Measurements from ENCODE around the gene GALNT10.
"Not testable (repeated sequence)": the region's sequence is repeated elsewhere in the genome, so short reads cannot be mapped to it uniquely, and the experiment has no call there.

The GALNT10 gene

GRCh38 chr5:154190595-154191304, at the start of gene GALNT10:
Gene GALNT10, plus strand, starts transcription at chr5:154190733. Its CDS starts 134 bp downstream, at chr5:154190867.
- DNase-seq: peak; percentile 75

- no peak for DNase-seq
Observed at GRCh38 chr5:154141745-154142221, 48.8 kb upstream of the GALNT10 start.

GRCh38 chr5:154143211-154143641, 47.3 kb upstream of the GALNT10 start:
- no peak for DNase-seq

- no peak for DNase-seq
Observed at GRCh38 chr5:154145268-154145667, 45.3 kb upstream of the GALNT10 start.

- DNase-seq: no peak
Observed at GRCh38 chr5:154146409-154146808, 44.1 kb upstream of the GALNT10 start.

GRCh38 chr5:154147666-154148065, 42.9 kb upstream of the GALNT10 start:
- DNase-seq: no peak

- not testable (repeated sequence) for DNase-seq
Observed at GRCh38 chr5:154150471-154150870, 40.1 kb upstream of the GALNT10 start.

- no peak for DNase-seq
Observed at GRCh38 chr5:154157483-154158378, 32.8 kb upstream of the GALNT10 start.

- no peak for DNase-seq
Observed at GRCh38 chr5:154158379-154158737, 32.2 kb upstream of the GALNT10 start.

- DNase-seq: no peak
Observed at GRCh38 chr5:154159343-154159742, 31.2 kb upstream of the GALNT10 start.

- no peak for DNase-seq
Observed at GRCh38 chr5:154162539-154163151, 27.9 kb upstream of the GALNT10 start.

GRCh38 chr5:154163327-154164248, 26.9 kb upstream of the GALNT10 start:
- no peak for DNase-seq

- DNase-seq: no peak
Observed at GRCh38 chr5:154164249-154164581, 26.3 kb upstream of the GALNT10 start.

- no peak for DNase-seq
Observed at GRCh38 chr5:154165886-154166285, 24.6 kb upstream of the GALNT10 start.

GRCh38 chr5:154166901-154167791, 23.4 kb upstream of the GALNT10 start:
- no peak for DNase-seq

- DNase-seq: no peak
Observed at GRCh38 chr5:154168395-154168794, 22.1 kb upstream of the GALNT10 start.

GRCh38 chr5:154172785-154173184, 17.7 kb upstream of the GALNT10 start:
- DNase-seq: no peak

- DNase-seq: no peak
Observed at GRCh38 chr5:154174091-154174490, 16.4 kb upstream of the GALNT10 start.

- no peak for DNase-seq
Observed at GRCh38 chr5:154176181-154176580, 14.4 kb upstream of the GALNT10 start.

GRCh38 chr5:154178661-154179060, 11.9 kb upstream of the GALNT10 start:
- no peak for DNase-seq
